Measurements from ENCODE around the gene METTL8.
"Not testable (repeated sequence)": the region's sequence is repeated elsewhere in the genome, so short reads cannot be mapped to it uniquely, and the experiment has no call there.

Gene METTL8

GRCh38 chr2:171315781-171316180 is 118.0 kb downstream of the METTL8 start:
- H3K9ac ChIP-seq (ENCODE audit: insufficient read length), result no peak overlapping the region
- H3K27ac ChIP-seq, result no peak overlapping the region
- TF ChIP-seq POLR2AphosphoS5 (IDR thresholded peaks at IDR 0.05; ENCODE audit: borderline replicate concordance, low read depth, low read length) (no peak), EZH2 (IDR thresholded peaks at IDR 0.05) (no peak), FOXP2 (optimal IDR thresholded peaks at IDR 0.05; ENCODE audit: control extremely low read depth, extremely low read length, insufficient read depth) (no peak)
- H3K4me3 ChIP-seq, result no peak overlapping the region
- DNase-seq (ENCODE audit: low read depth, low spot score), result no peak
- no peaks in the 10 kb centered on the region for H3K36me3 ChIP-seq (ENCODE audit: insufficient read depth, low read length)
- H3K9me3 ChIP-seq (ENCODE audit: low read depth, low read length), result no peaks in the 10 kb centered on the region

- H3K9ac ChIP-seq (ENCODE audit: insufficient read length); DNase-seq (ENCODE audit: low read depth, low spot score); H3K27ac ChIP-seq; H3K36me3 ChIP-seq (ENCODE audit: insufficient read depth, low read length); H3K4me3 ChIP-seq; H3K9me3 ChIP-seq (ENCODE audit: low read depth, low read length): not testable (repeated sequence)
Observed at GRCh38 chr2:171312182-171312581, 121.6 kb downstream of the METTL8 start.

- DNase-seq (ENCODE audit: low read depth, low spot score); H3K9me3 ChIP-seq (ENCODE audit: low read depth, low read length); H3K27ac ChIP-seq; H3K36me3 ChIP-seq (ENCODE audit: insufficient read depth, low read length); H3K9ac ChIP-seq (ENCODE audit: insufficient read length); H3K4me3 ChIP-seq: not testable (repeated sequence)
Observed at GRCh38 chr2:171311589-171311988, 122.2 kb downstream of the METTL8 start.

- Histone ChIP-seq H3K9ac (ENCODE audit: insufficient read length) (no peak overlapping the region), H3K9me3 (ENCODE audit: low read depth, low read length) (no peaks in the 10 kb centered on the region), H3K27ac (no peak overlapping the region), H3K4me3 (no peak overlapping the region), H3K36me3 (ENCODE audit: insufficient read depth, low read length) (no peaks in the 10 kb centered on the region)
- DNase-seq (ENCODE audit: low read depth, low spot score), result no peak
- TF ChIP-seq POLR2AphosphoS5 (IDR thresholded peaks at IDR 0.05; ENCODE audit: borderline replicate concordance, low read depth, low read length), result no peak
- TF ChIP-seq EZH2 (IDR thresholded peaks at IDR 0.05), result no peak
- TF ChIP-seq FOXP2 (optimal IDR thresholded peaks at IDR 0.05; ENCODE audit: control extremely low read depth, extremely low read length, insufficient read depth), result no peak
Observed at GRCh38 chr2:171310889-171311288, 122.9 kb downstream of the METTL8 start.

GRCh38 chr2:171309455-171310286 is 124.1 kb downstream of the METTL8 start:
- Histone ChIP-seq H3K9me3 (ENCODE audit: low read depth, low read length) (no peaks in the 10 kb centered on the region), H3K27ac (no peak overlapping the region), H3K4me3 (no peak overlapping the region), H3K9ac (ENCODE audit: insufficient read length) (no peak overlapping the region), H3K36me3 (ENCODE audit: insufficient read depth, low read length) (no peaks in the 10 kb centered on the region)
- TF ChIP-seq POLR2AphosphoS5 (IDR thresholded peaks at IDR 0.05; ENCODE audit: borderline replicate concordance, low read depth, low read length) (no peak), EZH2 (IDR thresholded peaks at IDR 0.05) (no peak), FOXP2 (optimal IDR thresholded peaks at IDR 0.05; ENCODE audit: control extremely low read depth, extremely low read length, insufficient read depth) (no peak)
- no peak for DNase-seq (ENCODE audit: low read depth, low spot score)

- no peak overlapping the region for H3K27ac ChIP-seq
- TF ChIP-seq EZH2 (IDR thresholded peaks at IDR 0.05), result no peak
- no peak for TF ChIP-seq POLR2AphosphoS5 (IDR thresholded peaks at IDR 0.05; ENCODE audit: borderline replicate concordance, low read depth, low read length)
- TF ChIP-seq FOXP2 (optimal IDR thresholded peaks at IDR 0.05; ENCODE audit: control extremely low read depth, extremely low read length, insufficient read depth), result no peak
- DNase-seq (ENCODE audit: low read depth, low spot score), result no peak
- H3K4me3 ChIP-seq, result no peak overlapping the region
- H3K9me3 ChIP-seq (ENCODE audit: low read depth, low read length), result no peaks in the 10 kb centered on the region
- H3K36me3 ChIP-seq (ENCODE audit: insufficient read depth, low read length), result no peaks in the 10 kb centered on the region
- H3K9ac ChIP-seq (ENCODE audit: insufficient read length), result no peak overlapping the region
Observed at GRCh38 chr2:171308280-171309054, 125.3 kb downstream of the METTL8 start.

- no peak overlapping the region for H3K4me3 ChIP-seq
- no peak overlapping the region for H3K27ac ChIP-seq
- TF ChIP-seq EZH2 (IDR thresholded peaks at IDR 0.05) (no peak), POLR2AphosphoS5 (IDR thresholded peaks at IDR 0.05; ENCODE audit: borderline replicate concordance, low read depth, low read length) (no peak), FOXP2 (optimal IDR thresholded peaks at IDR 0.05; ENCODE audit: control extremely low read depth, extremely low read length, insufficient read depth) (no peak)
- no peak overlapping the region for H3K9ac ChIP-seq (ENCODE audit: insufficient read length)
- no peaks in the 10 kb centered on the region for H3K36me3 ChIP-seq (ENCODE audit: insufficient read depth, low read length)
- no peaks in the 10 kb centered on the region for H3K9me3 ChIP-seq (ENCODE audit: low read depth, low read length)
- no peak for DNase-seq (ENCODE audit: low read depth, low spot score)
Observed at GRCh38 chr2:171307560-171307959, 126.2 kb downstream of the METTL8 start.

- DNase-seq (ENCODE audit: low read depth, low spot score), result no peak
Observed at GRCh38 chr2:171297956-171298355, 135.8 kb downstream of the METTL8 start.

GRCh38 chr2:171294608-171295007 is 139.2 kb downstream of the METTL8 start:
- no peaks in the 10 kb centered on the region for H3K36me3 ChIP-seq (ENCODE audit: insufficient read depth, low read length)
- TF ChIP-seq FOXP2 (optimal IDR thresholded peaks at IDR 0.05; ENCODE audit: control extremely low read depth, extremely low read length, insufficient read depth) (no peak), EZH2 (IDR thresholded peaks at IDR 0.05) (no peak), POLR2AphosphoS5 (IDR thresholded peaks at IDR 0.05; ENCODE audit: borderline replicate concordance, low read depth, low read length) (no peak)
- no peaks in the 10 kb centered on the region for H3K9me3 ChIP-seq (ENCODE audit: low read depth, low read length)
- no peak overlapping the region for H3K27ac ChIP-seq
- DNase-seq (ENCODE audit: low read depth, low spot score), result no peak
- H3K9ac ChIP-seq (ENCODE audit: insufficient read length), result no peak overlapping the region
- no peak overlapping the region for H3K4me3 ChIP-seq

More at GRCh38 chr2:171297956-171298355, 135.8 kb downstream of the METTL8 start:
- H3K9ac ChIP-seq (ENCODE audit: insufficient read length), result no peak overlapping the region
- H3K4me3 ChIP-seq, result no peak overlapping the region
- no peaks in the 10 kb centered on the region for H3K9me3 ChIP-seq (ENCODE audit: low read depth, low read length)
- no peak for TF ChIP-seq POLR2AphosphoS5 (IDR thresholded peaks at IDR 0.05; ENCODE audit: borderline replicate concordance, low read depth, low read length)
- no peaks in the 10 kb centered on the region for H3K36me3 ChIP-seq (ENCODE audit: insufficient read depth, low read length)
- no peak overlapping the region for H3K27ac ChIP-seq

Data from SK-N-MC (cell line).